A673 (cell line): Measurements from ENCODE around the gene ZCCHC10.

Experiments used
- EZH2 ChIP-seq: fragments of 200-600 bp; sonication (generic); IDR thresholded peaks from 2 replicates; pipeline ENCODE4 v1.6.1; 2017; ENCODE audit warnings: borderline replicate concordance, low read depth, mild to moderate bottlenecking, mixed read lengths, antibody characterized with exemption, low read length; ENCODE audit not compliant: poor library complexity, severe bottlenecking
- TF ChIP-seq, protein P1 (sequence below): fragments of 300-800, 200-600 bp; sonication (generic); conservative IDR thresholded peaks from 2 replicates; pipeline ENCODE4 v1.5.1; 2017; ENCODE audit warnings: low read depth, mild to moderate bottlenecking, antibody characterized with exemption, low read length, moderate library complexity, mixed read lengths

DNA sequence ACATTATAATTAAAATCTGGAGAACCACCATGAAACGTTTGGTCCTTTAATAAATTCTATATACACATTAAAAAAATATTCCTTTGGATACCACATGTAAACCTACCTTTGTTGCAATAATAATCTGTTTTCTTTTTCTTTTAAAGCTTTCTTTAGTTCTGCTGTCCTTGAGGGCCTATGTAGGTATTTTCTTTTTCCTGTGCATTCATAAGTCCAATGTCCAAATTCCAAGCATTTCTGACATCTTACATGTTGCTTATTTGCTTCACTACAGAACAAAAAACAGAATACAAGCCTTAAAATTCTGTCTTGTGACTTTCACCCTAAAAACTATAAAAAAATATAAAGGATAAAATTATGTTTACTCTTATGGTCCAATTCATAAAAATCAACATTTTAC, 19.7 kb downstream of the ZCCHC10 start:
- TF ChIP-seq, protein P1, sequence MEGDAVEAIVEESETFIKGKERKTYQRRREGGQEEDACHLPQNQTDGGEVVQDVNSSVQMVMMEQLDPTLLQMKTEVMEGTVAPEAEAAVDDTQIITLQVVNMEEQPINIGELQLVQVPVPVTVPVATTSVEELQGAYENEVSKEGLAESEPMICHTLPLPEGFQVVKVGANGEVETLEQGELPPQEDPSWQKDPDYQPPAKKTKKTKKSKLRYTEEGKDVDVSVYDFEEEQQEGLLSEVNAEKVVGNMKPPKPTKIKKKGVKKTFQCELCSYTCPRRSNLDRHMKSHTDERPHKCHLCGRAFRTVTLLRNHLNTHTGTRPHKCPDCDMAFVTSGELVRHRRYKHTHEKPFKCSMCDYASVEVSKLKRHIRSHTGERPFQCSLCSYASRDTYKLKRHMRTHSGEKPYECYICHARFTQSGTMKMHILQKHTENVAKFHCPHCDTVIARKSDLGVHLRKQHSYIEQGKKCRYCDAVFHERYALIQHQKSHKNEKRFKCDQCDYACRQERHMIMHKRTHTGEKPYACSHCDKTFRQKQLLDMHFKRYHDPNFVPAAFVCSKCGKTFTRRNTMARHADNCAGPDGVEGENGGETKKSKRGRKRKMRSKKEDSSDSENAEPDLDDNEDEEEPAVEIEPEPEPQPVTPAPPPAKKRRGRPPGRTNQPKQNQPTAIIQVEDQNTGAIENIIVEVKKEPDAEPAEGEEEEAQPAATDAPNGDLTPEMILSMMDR: no peak
- no peak for TF ChIP-seq EZH2
